Measurements from ENCODE around the gene ACAT1.

DNA sequence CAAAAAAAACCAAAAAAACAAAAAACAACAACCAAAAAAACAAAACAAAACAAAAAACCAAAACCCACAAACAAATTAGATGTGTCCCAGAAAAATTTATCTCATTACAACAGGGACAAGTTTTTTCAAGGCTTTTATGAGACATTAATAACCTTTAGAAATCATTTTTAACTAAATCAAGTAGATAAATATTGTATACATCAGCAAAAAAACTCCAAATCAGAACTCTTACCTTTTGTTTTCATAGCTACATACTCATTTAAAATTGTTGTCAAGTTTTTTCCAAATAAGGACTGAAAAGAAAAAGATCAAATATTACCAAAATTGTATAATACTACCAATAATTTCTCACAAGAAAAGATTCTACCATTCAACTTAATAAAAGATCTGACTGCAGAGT lies 72.4 kb downstream of the ACAT1 start:
- TF ChIP-seq CEBPB (IDR thresholded peaks at IDR 0.05) (no peak), POLR2A (IDR thresholded peaks at IDR 0.05; ENCODE audit: low read length) (no peak), BHLHE40 (IDR thresholded peaks at IDR 0.05; ENCODE audit: low read depth, low read length) (no peak), GATA3 (IDR thresholded peaks at IDR 0.05; ENCODE audit: borderline replicate concordance) (no peak), POLR2AphosphoS2 (conservative IDR thresholded peaks at IDR 0.05; ENCODE audit: low read length) (no peak), HOXB5 (CRISPR knock-in tag; IDR thresholded peaks at IDR 0.05) (no peak), MYC (IDR thresholded peaks at IDR 0.05; ENCODE audit: borderline replicate concordance, low read length) (no peak)
- TF ChIP-seq, protein P1, sequence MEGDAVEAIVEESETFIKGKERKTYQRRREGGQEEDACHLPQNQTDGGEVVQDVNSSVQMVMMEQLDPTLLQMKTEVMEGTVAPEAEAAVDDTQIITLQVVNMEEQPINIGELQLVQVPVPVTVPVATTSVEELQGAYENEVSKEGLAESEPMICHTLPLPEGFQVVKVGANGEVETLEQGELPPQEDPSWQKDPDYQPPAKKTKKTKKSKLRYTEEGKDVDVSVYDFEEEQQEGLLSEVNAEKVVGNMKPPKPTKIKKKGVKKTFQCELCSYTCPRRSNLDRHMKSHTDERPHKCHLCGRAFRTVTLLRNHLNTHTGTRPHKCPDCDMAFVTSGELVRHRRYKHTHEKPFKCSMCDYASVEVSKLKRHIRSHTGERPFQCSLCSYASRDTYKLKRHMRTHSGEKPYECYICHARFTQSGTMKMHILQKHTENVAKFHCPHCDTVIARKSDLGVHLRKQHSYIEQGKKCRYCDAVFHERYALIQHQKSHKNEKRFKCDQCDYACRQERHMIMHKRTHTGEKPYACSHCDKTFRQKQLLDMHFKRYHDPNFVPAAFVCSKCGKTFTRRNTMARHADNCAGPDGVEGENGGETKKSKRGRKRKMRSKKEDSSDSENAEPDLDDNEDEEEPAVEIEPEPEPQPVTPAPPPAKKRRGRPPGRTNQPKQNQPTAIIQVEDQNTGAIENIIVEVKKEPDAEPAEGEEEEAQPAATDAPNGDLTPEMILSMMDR (IDR thresholded peaks at IDR 0.05), result no peak
- TF ChIP-seq, protein P2, sequence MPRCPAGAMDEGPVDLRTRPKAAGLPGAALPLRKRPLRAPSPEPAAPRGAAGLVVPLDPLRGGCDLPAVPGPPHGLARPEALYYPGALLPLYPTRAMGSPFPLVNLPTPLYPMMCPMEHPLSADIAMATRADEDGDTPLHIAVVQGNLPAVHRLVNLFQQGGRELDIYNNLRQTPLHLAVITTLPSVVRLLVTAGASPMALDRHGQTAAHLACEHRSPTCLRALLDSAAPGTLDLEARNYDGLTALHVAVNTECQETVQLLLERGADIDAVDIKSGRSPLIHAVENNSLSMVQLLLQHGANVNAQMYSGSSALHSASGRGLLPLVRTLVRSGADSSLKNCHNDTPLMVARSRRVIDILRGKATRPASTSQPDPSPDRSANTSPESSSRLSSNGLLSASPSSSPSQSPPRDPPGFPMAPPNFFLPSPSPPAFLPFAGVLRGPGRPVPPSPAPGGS (IDR thresholded peaks at IDR 0.05), result no peak
